Memory B cell (primary cell): Measurements from ENCODE around the gene TSGA10.
"Not testable (repeated sequence)": the region's sequence is repeated elsewhere in the genome, so short reads cannot be mapped to it uniquely, and the experiment has no call there.

Experiments used
- ATAC-seq: fragments of 150-1000 bp; cut with Tn5 transposase; 2 replicates; pipeline ENCODE4 v1.10.0; 2021; ENCODE audit warnings: low read depth, mild to moderate bottlenecking, moderate library complexity
- DNase-seq, 2 donors: peaks; one replicate each; pipeline ENCODE4 v3.0.0; 2022; ENCODE audit warnings: low spot score in 2 of 2
- H3K27ac Mint-ChIP-seq: one replicate; pipeline ENCODE4 v1.8.0; 2022; ENCODE audit warnings: mild to moderate bottlenecking, moderate library complexity, mixed read lengths
- H3K27me3 Mint-ChIP-seq: one replicate; pipeline ENCODE4 v1.8.0; 2022; ENCODE audit warnings: mixed read lengths
- H3K36me3 Mint-ChIP-seq: one replicate; pipeline ENCODE4 v1.8.0; 2022; ENCODE audit warnings: mild to moderate bottlenecking, mixed read lengths
- H3K4me1 Mint-ChIP-seq: one replicate; pipeline ENCODE4 v1.8.0; 2022; ENCODE audit warnings: mixed read lengths
- H3K4me3 Mint-ChIP-seq: one replicate; pipeline ENCODE4 v1.8.0; 2022; ENCODE audit warnings: mild to moderate bottlenecking, moderate library complexity, mixed read lengths
- H3K9me3 Mint-ChIP-seq: one replicate; pipeline ENCODE4 v1.8.0; 2022; ENCODE audit warnings: mixed read lengths

The TSGA10 gene

DNA sequence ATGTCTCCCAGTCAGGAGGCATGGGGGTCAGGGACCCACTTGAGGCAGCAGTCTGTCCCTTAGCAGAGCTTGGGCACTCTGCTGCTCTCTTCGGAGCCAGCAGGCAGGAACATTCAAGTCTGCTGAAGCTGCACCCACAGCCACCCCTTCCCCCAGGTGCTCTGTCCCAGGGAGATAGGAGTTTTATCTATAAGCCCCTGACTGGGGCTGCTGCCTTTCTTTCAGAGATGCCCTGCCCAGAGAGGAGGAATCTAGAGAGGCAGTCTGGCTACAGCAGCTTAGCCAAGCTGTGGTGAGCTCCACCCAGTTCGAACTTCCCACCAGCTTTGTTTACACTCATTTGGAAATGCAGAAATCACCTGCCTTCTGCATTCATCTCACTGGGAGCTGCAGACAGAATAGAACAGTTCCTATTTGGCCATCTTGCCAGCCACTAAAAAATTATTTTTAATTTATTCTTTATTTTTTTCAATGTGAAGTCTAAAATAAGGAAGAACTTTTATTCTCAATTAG lies 19.6 kb downstream of the TSGA10 start:
- DNase-seq, H3K9me3 Mint-ChIP-seq, H3K27ac Mint-ChIP-seq, ATAC-seq, H3K4me1 Mint-ChIP-seq, H3K27me3 Mint-ChIP-seq, H3K4me3 Mint-ChIP-seq: not testable (repeated sequence)
- H3K36me3 Mint-ChIP-seq = peaks cover 18% of the 10 kb centered on the region

DNA sequence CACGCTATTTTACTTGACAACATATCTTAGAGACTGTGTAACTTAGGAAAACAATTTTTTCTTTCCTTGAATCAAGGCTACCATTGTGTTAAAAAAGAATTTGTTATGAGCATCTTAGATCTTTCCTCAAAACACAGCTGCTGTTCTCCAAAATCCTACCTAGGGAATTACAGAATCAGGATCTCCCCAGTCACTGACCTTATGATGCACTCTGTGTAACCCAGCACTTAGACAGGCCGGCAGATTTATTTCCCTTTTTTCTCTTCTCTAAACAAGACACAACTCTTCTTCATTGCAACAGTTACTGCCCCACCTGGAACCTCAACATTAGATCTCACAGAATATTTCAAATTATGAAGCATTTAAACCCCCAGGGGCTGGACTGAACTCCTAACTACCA lies 26.8 kb downstream of the TSGA10 start:
- H3K4me3 Mint-ChIP-seq = no peak overlapping the region
- peaks cover 22% of the 10 kb centered on the region for H3K9me3 Mint-ChIP-seq
- peaks cover 48% of the 10 kb centered on the region for H3K36me3 Mint-ChIP-seq
- H3K4me1 Mint-ChIP-seq = no peaks in the 10 kb centered on the region
- H3K27ac Mint-ChIP-seq = no peak overlapping the region
- H3K27me3 Mint-ChIP-seq = no peaks in the 10 kb centered on the region
- DNase-seq (no peak), ATAC-seq (no peak)

DNA sequence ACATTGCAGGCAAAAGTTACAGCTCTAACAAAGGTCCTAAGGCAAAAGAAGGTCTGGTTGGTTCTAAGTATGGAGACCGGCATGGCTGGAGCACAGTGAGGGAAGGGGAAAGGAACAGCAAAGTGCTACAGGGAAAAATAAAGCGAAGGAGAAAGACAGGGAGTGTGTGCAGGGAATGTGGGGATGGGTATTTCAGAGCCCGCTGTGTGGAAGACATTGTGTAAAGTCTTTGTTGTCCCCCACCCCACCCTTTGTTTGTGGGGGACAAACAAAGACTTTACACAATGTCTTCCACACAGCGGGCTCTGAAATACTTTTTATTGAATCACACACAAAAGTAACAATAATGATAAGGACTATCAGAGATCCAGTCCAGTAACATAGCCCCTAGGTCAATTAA lies 42.1 kb downstream of the TSGA10 start:
- Mint-ChIP-seq H3K27ac (no peak overlapping the region), H3K27me3 (no peaks in the 10 kb centered on the region)

DNA sequence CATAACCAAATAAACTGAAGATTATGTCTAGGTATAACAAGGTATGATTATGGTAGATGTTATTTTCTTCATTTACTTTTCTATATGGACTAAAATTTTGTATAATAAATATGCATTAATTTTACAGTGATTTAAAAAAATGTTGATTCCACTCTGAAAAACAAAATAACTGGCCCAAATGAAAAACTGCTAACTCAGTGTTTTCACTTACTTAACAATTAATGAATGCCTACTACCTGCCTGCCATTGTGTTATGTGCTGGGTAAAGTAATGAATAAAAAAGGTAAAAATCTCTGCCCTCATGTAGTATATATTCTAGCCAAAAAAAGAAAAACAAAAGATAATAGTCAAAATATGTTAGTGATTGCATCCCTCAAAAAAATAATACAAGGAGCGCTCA lies 42.8 kb downstream of the TSGA10 start:
- DNase-seq (no peak), ATAC-seq (no peak)
- Mint-ChIP-seq H3K4me1 (no peaks in the 10 kb centered on the region), H3K27me3 (no peaks in the 10 kb centered on the region), H3K27ac (no peak overlapping the region), H3K4me3 (no peak overlapping the region), H3K36me3 (no peaks in the 10 kb centered on the region), H3K9me3 (no peaks in the 10 kb centered on the region)

More for the DNA sequence above, 42.1 kb downstream of the TSGA10 start:
- no peak for DNase-seq
- Mint-ChIP-seq H3K4me3 (no peak overlapping the region), H3K9me3 (no peaks in the 10 kb centered on the region), H3K36me3 (no peaks in the 10 kb centered on the region), H3K4me1 (no peaks in the 10 kb centered on the region)
- ATAC-seq = no peak

DNA sequence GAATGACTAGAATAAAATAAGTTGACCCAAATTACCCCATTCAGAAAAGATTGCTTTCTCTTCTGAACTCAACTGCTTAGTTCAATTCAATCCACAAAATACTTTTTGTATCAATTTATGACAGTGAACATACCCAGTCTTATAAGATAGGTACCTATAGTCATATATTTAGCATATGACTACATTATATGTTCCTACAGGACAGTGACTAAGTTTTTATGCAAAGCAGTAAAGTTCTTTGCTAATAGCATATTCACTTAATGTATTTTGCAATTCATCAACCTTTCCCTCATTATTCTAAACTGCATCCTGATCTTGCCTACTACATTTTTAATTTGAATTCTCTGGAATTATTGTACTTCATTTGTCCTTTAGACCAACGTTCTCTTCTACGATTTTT lies 43.5 kb downstream of the TSGA10 start:
- H3K27me3 Mint-ChIP-seq = no peaks in the 10 kb centered on the region
- H3K36me3 Mint-ChIP-seq = no peaks in the 10 kb centered on the region

DNA sequence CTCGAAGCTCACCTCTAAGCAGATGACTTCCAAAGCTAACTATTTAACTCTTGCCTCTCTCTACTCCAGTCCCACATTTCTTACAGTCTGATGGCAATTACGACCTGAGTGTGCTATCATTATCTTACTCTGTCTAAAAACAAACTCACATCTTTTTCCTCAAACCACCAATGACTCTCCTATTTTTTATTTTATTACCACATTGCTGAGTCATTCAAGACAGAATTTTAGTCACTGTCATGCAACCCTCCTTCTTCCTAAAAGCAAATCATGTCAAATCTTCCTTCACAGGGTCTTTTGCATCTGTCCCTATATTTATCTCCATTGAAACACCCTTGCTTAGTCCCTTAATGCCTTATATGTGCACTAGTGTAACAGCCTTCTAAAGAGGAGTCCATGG lies 47.8 kb downstream of the TSGA10 start:
- Mint-ChIP-seq H3K36me3 (peaks cover 5% of the 10 kb centered on the region), H3K4me1 (no peaks in the 10 kb centered on the region), H3K9me3 (no peaks in the 10 kb centered on the region), H3K27ac (no peak overlapping the region), H3K27me3 (no peaks in the 10 kb centered on the region), H3K4me3 (no peak overlapping the region)
- ATAC-seq (no peak), DNase-seq (no peak)

More for the DNA sequence above, 43.5 kb downstream of the TSGA10 start:
- Mint-ChIP-seq H3K4me3 (no peak overlapping the region), H3K9me3 (no peaks in the 10 kb centered on the region), H3K4me1 (no peaks in the 10 kb centered on the region), H3K27ac (no peak overlapping the region)
- no peak for DNase-seq
- ATAC-seq = no peak

DNA sequence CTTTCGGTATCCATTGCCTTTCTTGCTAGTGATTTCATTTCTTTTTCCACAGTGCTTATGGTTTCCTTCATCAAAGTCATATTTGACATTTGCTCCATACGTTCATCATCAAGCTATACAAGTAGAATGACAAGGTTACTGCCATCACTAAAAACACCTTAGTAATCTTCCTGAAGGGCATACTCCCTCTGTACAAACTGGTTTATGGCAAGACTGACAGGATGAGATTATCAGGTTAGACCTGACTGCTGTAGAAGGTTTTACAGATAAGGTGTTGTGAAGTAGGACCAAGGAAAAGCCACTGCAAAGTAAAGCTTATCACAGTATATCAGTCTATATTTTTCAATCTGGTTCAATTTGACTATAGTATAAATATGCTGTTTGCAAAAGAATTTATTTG lies 50.7 kb downstream of the TSGA10 start:
- Mint-ChIP-seq H3K9me3 (no peaks in the 10 kb centered on the region), H3K27me3 (no peaks in the 10 kb centered on the region), H3K27ac (no peak overlapping the region), H3K4me3 (no peak overlapping the region), H3K4me1 (no peaks in the 10 kb centered on the region), H3K36me3 (peaks cover 5% of the 10 kb centered on the region)
- ATAC-seq = no peak
- no peak for DNase-seq

DNA sequence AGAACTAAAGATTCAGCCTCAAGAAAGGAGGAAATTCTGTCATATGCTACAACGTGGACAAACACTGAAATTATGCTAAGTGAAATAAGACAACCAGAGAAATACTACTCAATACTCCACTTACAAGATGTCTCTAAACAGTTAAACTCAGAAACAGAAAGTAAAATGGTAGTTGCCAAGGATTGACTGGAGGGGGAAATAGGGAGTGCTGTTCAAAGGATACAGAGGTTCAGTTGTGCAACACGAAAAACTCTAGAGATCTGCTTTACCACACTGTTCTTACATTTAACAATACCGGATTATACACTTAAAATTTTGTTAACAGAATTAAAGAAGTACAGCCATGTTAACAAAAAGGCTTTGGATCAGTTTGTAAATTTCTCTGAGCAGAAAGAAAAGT lies 53.0 kb downstream of the TSGA10 start:
- ATAC-seq = no peak
- no peak overlapping the region for H3K4me3 Mint-ChIP-seq
- no peaks in the 10 kb centered on the region for H3K27me3 Mint-ChIP-seq
- no peak for DNase-seq
- H3K4me1 Mint-ChIP-seq = no peaks in the 10 kb centered on the region
- no peaks in the 10 kb centered on the region for H3K9me3 Mint-ChIP-seq
- H3K27ac Mint-ChIP-seq = peak overlapping the region; percentile 32
- H3K36me3 Mint-ChIP-seq = peaks cover 5% of the 10 kb centered on the region

DNA sequence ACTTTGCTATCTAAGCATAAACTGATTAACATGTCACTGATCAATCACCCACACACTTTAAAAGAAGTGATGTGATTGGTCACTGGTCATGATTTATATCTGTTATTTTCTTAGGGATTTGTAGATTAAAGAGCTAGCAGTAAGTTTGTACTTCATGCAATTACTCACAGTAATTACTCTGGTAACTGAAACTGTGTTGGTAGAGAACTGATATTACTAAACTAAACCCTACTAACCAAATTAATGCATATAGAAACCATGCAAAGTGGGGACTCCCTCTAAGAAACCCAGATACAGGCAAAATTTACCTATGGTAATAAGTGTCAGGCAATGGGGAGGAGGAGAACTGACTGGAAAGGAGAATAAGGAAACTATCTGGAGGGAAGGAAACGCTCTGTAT lies 58.0 kb downstream of the TSGA10 start:
- H3K27me3 Mint-ChIP-seq = no peaks in the 10 kb centered on the region
- H3K4me1 Mint-ChIP-seq = no peaks in the 10 kb centered on the region
- H3K36me3 Mint-ChIP-seq = peaks cover 10% of the 10 kb centered on the region
- H3K9me3 Mint-ChIP-seq = peaks cover 6% of the 10 kb centered on the region
- ATAC-seq (no peak), DNase-seq (no peak)
- no peak overlapping the region for H3K4me3 Mint-ChIP-seq
- no peak overlapping the region for H3K27ac Mint-ChIP-seq

DNA sequence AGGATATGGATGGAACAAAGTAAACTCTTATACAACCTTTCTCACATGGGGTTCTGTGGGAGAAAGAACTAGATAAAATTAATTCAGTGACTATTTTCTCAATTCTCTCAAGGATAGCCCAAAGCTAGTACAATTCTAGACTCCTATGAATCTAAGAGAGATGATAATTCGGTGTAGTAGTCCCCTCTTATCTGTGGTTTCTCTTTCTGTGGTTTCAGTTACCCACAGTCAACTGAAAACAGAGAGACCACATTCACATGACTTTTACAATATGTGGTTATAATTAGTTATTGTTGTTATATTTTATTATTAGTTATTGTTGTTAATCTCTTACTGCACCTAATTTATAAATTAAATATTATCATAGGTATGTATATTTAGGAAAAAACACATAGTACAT lies 66.7 kb downstream of the TSGA10 start:
- peaks cover 4% of the 10 kb centered on the region for H3K9me3 Mint-ChIP-seq
- H3K4me1 Mint-ChIP-seq = peaks cover 2% of the 10 kb centered on the region
- no peak overlapping the region for H3K4me3 Mint-ChIP-seq
- H3K27me3 Mint-ChIP-seq = no peaks in the 10 kb centered on the region
- no peak for DNase-seq
- no peak overlapping the region for H3K27ac Mint-ChIP-seq
- H3K36me3 Mint-ChIP-seq = peaks cover 12% of the 10 kb centered on the region
- no peak for ATAC-seq

DNA sequence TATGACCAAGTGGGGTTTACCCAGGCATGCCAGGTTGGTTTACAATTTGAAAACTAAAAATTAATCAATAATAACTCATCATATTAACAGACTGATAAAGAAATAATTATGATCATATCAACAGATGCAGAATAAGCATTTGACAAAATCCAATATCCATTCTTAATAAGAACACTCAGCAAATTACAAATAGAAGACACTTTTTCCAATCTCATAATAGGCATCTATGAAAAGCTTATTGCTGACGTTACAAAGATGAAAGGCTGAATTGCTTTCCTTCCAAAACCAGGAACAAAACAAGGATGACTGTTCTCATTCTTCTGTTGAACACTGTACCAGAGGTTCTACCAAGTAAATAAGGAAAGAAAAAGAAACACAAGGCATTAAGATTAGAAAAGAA lies 68.4 kb downstream of the TSGA10 start:
- Mint-ChIP-seq H3K4me3 (no peak overlapping the region), H3K27ac (no peak overlapping the region), H3K36me3 (peaks cover 5% of the 10 kb centered on the region), H3K27me3 (peaks cover 2% of the 10 kb centered on the region), H3K9me3 (no peaks in the 10 kb centered on the region), H3K4me1 (peaks cover 2% of the 10 kb centered on the region)
- no peak for DNase-seq
- ATAC-seq = no peak

DNA sequence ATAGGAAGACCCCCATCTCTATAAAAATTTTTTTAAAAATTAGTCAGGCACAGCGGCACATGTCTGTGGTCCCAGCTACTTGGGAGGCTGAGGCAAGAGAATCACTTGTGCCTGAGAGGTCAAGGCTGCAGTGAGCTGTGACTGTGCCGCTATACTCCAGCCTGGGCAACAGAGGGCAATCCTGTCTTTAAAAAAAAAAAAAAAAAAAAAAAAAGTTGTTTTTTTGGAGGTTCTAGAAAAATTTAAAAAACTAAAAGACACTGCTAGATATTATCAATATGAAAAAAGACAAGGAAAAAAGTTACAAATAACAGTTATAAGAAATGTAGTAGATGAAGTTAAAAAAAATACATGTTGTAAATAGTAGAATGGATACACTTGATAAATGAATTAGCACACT lies 69.3 kb downstream of the TSGA10 start:
- Mint-ChIP-seq H3K4me3 (no peak overlapping the region), H3K9me3 (no peaks in the 10 kb centered on the region), H3K27ac (no peak overlapping the region), H3K27me3 (peaks cover 2% of the 10 kb centered on the region), H3K36me3 (peaks cover 5% of the 10 kb centered on the region), H3K4me1 (peaks cover 2% of the 10 kb centered on the region)
- no peak for ATAC-seq
- DNase-seq = no peak

DNA sequence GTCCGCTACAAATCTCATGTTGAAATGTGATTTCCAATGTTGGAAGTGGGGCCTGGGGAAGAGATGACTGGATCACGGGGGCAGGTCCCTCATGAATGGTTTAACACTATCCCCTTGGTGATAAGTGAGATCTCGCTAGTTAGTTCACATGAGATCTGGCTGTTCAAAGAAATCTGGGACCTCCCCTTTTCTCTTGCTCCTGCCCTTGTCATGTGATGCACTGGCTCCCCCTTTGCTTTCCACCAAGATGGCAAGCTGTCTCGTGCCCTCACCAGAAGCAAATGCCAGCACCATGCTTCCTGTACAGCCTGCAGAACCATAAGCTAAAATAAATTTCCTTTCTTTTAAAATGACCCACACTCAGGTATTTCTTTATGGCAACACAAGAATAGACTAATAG lies 70.5 kb downstream of the TSGA10 start:
- no peak overlapping the region for H3K27ac Mint-ChIP-seq
- no peak overlapping the region for H3K4me3 Mint-ChIP-seq
- H3K9me3 Mint-ChIP-seq = no peaks in the 10 kb centered on the region
- no peak for DNase-seq
- H3K27me3 Mint-ChIP-seq = peaks cover 2% of the 10 kb centered on the region
- peaks cover 5% of the 10 kb centered on the region for H3K36me3 Mint-ChIP-seq
- ATAC-seq = no peak
- peaks cover 2% of the 10 kb centered on the region for H3K4me1 Mint-ChIP-seq

DNA sequence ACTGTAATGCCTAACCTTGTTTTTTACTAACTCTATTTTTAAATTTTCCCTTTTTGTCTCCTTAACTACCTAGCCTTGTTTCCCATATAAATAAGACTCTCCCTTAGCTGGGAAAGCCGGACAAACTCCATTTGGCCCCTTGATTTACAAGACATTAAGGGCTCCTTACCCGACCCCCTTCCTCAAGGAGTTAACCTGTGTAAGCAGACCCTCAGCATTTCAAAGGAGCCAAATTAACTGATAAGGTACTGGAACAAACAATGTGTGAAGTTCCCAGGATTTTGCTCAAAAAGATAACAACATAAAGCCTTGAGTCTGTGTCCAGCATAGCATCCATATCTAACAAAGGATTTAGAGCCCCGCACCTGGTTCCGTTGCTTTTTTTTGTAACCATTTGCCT lies 72.9 kb downstream of the TSGA10 start:
- H3K27me3 Mint-ChIP-seq = peaks cover 2% of the 10 kb centered on the region
- DNase-seq (no peak), ATAC-seq (no peak)
- H3K27ac Mint-ChIP-seq = no peak overlapping the region
- no peaks in the 10 kb centered on the region for H3K9me3 Mint-ChIP-seq
- no peaks in the 10 kb centered on the region for H3K36me3 Mint-ChIP-seq
- no peak overlapping the region for H3K4me3 Mint-ChIP-seq
- H3K4me1 Mint-ChIP-seq = no peaks in the 10 kb centered on the region

DNA sequence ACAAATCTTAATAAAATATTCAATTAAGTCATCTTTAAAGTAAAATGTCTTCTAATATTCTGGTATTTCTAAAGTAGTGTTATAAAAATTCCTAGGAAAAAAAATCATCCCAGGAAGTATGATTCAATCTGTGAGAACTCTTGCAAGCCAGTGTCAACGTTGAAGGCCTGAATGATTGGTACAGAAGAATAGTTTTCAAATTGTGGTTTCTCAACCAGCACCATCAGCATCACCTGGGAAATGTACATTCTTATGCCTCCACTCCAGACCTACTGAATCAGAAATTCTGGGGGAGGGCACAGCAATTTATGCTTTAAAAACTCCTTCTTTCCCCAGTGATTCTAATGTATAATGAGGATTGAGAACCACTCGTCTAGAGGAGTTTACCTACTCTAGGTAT lies 75.5 kb downstream of the TSGA10 start:
- Mint-ChIP-seq H3K4me1 (no peaks in the 10 kb centered on the region), H3K9me3 (no peaks in the 10 kb centered on the region), H3K27ac (no peak overlapping the region), H3K4me3 (no peak overlapping the region), H3K36me3 (no peaks in the 10 kb centered on the region), H3K27me3 (peaks cover 2% of the 10 kb centered on the region)
- DNase-seq (no peak), ATAC-seq (no peak)
